HG03460 (cell line): ENCODE results near the gene GYPB.
A peak's percentile ranks its signal among the peaks of the same experiment; 100 is the strongest.
"Not testable (repeated sequence)": the region's sequence is repeated elsewhere in the genome, so short reads cannot be mapped to it uniquely, and the experiment has no call there.

Source experiments
- ATAC-seq: cut with Tn5 transposase; IDR thresholded peaks from one replicate; pipeline ENCODE4 v1.9.1; 2021; ENCODE audit not compliant: unreplicated experiment

Gene GYPB

GRCh38 chr4:144019277-144019676 lies at the start of gene GYPB:
Gene GYPB, minus strand, starts transcription at chr4:144019380. Its CDS starts 93 bp downstream, at chr4:144019287.
- ATAC-seq, result not testable (repeated sequence)

GRCh38 chr4:144061556-144061955 lies 42.4 kb upstream of the GYPB start:
- not testable (repeated sequence) for ATAC-seq

GRCh38 chr4:144060234-144060859 lies 41.2 kb upstream of the GYPB start:
- ATAC-seq, result not testable (repeated sequence)

- no peak for ATAC-seq
Measured at GRCh38 chr4:144056800-144057199, 37.6 kb upstream of the GYPB start.

- ATAC-seq, result not testable (repeated sequence)
Measured at GRCh38 chr4:144055336-144055735, 36.2 kb upstream of the GYPB start.

- not testable (repeated sequence) for ATAC-seq
Measured at GRCh38 chr4:144051494-144051893, 32.3 kb upstream of the GYPB start.

GRCh38 chr4:144050631-144051030 lies 31.5 kb upstream of the GYPB start:
- ATAC-seq, result not testable (repeated sequence)

GRCh38 chr4:144049495-144050424 lies 30.6 kb upstream of the GYPB start:
- ATAC-seq, result not testable (repeated sequence)

- ATAC-seq, result not testable (repeated sequence)
Measured at GRCh38 chr4:144044936-144045335, 25.8 kb upstream of the GYPB start.

- ATAC-seq, result not testable (repeated sequence)
Measured at GRCh38 chr4:144032580-144032979, 13.4 kb upstream of the GYPB start.

- ATAC-seq, result not testable (repeated sequence)
Measured at GRCh38 chr4:144031875-144032274, 12.7 kb upstream of the GYPB start.

- not testable (repeated sequence) for ATAC-seq
Measured at GRCh38 chr4:144031369-144031768, 12.2 kb upstream of the GYPB start.

- ATAC-seq, result not testable (repeated sequence)
Measured at GRCh38 chr4:144030708-144031107, 11.5 kb upstream of the GYPB start.

- ATAC-seq, result not testable (repeated sequence)
Measured at GRCh38 chr4:144026682-144027081, 7.5 kb upstream of the GYPB start.

- not testable (repeated sequence) for ATAC-seq
Measured at GRCh38 chr4:144024399-144025053, 5.3 kb upstream of the GYPB start.

GRCh38 chr4:144022772-144023400 lies 3.7 kb upstream of the GYPB start:
- ATAC-seq, result not testable (repeated sequence)

GRCh38 chr4:144021336-144021990 lies 2.3 kb upstream of the GYPB start:
- peak; percentile 80 for ATAC-seq

GRCh38 chr4:144018223-144019000 lies 768 bp downstream of the GYPB start:
- not testable (repeated sequence) for ATAC-seq

GRCh38 chr4:144017271-144017670 lies 1.9 kb downstream of the GYPB start:
- not testable (repeated sequence) for ATAC-seq
